Stomach (tissue), 19 donors: ENCODE data around the gene NR0B2. TPM values are rescaled to one million over a fixed set of nuclear protein-coding genes. Genes with fewer than 3 reads are reported as not detected.

Experiments used
- DNase-seq, 2 donors: peaks; one replicate each; pipeline versions ENCODE4 v3.0.0 to v3.0.0-alpha.2; 2013 to 2019
- H3K27ac ChIP-seq, 5 donors: fragments of 200-600 bp in 4 of 5; sonication (generic) in 4 of 5; one replicate each; pipeline ENCODE4 v1.5.1; 2013 to 2019; ENCODE audit warnings: mild to moderate bottlenecking in 1 of 5, moderate library complexity in 1 of 5
- H3K27me3 ChIP-seq, 3 donors: fragments of 200-600 bp; sonication (generic); one replicate each; pipeline ENCODE4 v1.5.1; 2017 to 2019; ENCODE audit warnings: mixed run types in 1 of 3
- H3K36me3 ChIP-seq, 4 donors: fragments of 200-600 bp; sonication (generic); 1 replicate in 3 of 4; 2 replicates in 1 of 4; pipeline ENCODE4 v1.5.1; 2016 to 2019
- H3K4me1 ChIP-seq, 4 donors: fragments of 200-600 bp; sonication (generic); one replicate each; pipeline ENCODE4 v1.5.1; 2016 to 2019
- H3K4me3 ChIP-seq, 4 donors: fragments of 200-600 bp; sonication (generic) in 3 of 4; one replicate each; pipeline ENCODE4 v1.5.1; 2016 to 2019; ENCODE audit warnings: mild to moderate bottlenecking in 1 of 4
- H3K9me3 ChIP-seq, 4 donors: fragments of 200-600 bp; sonication (generic); one replicate each; pipeline ENCODE4 v1.5.1; 2016 to 2019
- CTCF ChIP-seq, 7 experiments: fragments of 450-650 bp in 4 of 7; fragments of 200-600 bp in 3 of 7; sonication (generic) in 3 of 7; IDR thresholded peaks; one replicate each; pipeline ENCODE4 v1.5.1; 2016 to 2019; ENCODE audit warnings: antibody characterized with exemption in 7 of 7, control low read depth in 2 of 7, mild to moderate bottlenecking in 1 of 7
- EP300 ChIP-seq: sonication (generic); formaldehyde crosslinking; IDR thresholded peaks from one replicate; pipeline ENCODE4 v1.6.1; 2017; ENCODE audit warnings: antibody characterized with exemption
- POLR2A ChIP-seq, 4 donors: fragments of 450-650 bp; IDR thresholded peaks; one replicate each; pipeline ENCODE4 v1.6.1; 2016; ENCODE audit warnings: antibody characterized with exemption in 4 of 4, control low read depth in 2 of 4, mild to moderate bottlenecking in 1 of 4, moderate library complexity in 1 of 4
- POLR2AphosphoS5 ChIP-seq, 3 donors: sonication (generic); formaldehyde crosslinking; IDR thresholded peaks; one replicate each; pipeline ENCODE4 v1.6.1; 2016; ENCODE audit warnings: antibody characterized with exemption in 3 of 3
- WGBS, 5 donors: extraction: QIAGEN DNeasy Blood & Tissue Kit in 3 of 5; methylation state at CpG; one replicate each; pipeline versions ENCODE4 v1.1.5 to v1.1.7; 2013 to 2018; 5-methylcytosine and 5-hydroxymethylcytosine counted together
- intact Hi-C: fragments of 100-400 bp; cut with DNase I; formaldehyde crosslinking; loops from one replicate; pipeline ENCODE4 v1.15.1; 2023; ENCODE audit warnings: low total_unique reads
- long read RNA-seq, 10 donors: transcript quantifications; one replicate each; lab custom pipeline, GENCODE V29; 2026
- polyA plus RNA-seq, 3 donors: library from polyadenylated mRNA; stranded (reverse); fragments of 200-250 nt; gene quantifications; one replicate each; pipeline ENCODE4 v1.2.3, GENCODE V29; 2013
- total RNA-seq, 5 donors: library from RNA; depleted of rRNA; stranded (reverse); fragments of >200 nt; gene quantifications; one replicate each; pipeline versions ENCODE4 v1.1.0 to v1.2.3, GENCODE V29; 2014 to 2016
- donor health status: healthy with polysubstance abuse.
- donor health status: Bipolar disorder and iron deficiency.
- donor health status: healthy.

Gene NR0B2
- total RNA-seq (10 to 100 TPM in 2 of 5 donors, 1 to 10 TPM in 1, not detected in 2; 8.3 to 31.2 (median 21.7) TPM), polyA plus RNA-seq (10 to 100 TPM; 10.7 to 63.3 (median 39.1) TPM)
- long read RNA-seq, donor 1, transcript NR0B2-201 (2 exons, 1,156 nt) = major isoform, 10 of 10 reads
- long read RNA-seq, donor 1, partial matches to known transcripts = 0 of 10 reads
- long read RNA-seq, donor 1, other reads (novel, unspliced or antisense) = 0 of 10 reads
- long read RNA-seq, donor 2, transcript NR0B2-201 (2 exons, 1,156 nt) = major isoform, 13 of 13 reads
- long read RNA-seq, donor 2, partial matches to known transcripts = 0 of 13 reads
- long read RNA-seq, donor 2, other reads (novel, unspliced or antisense) = 0 of 13 reads
- long read RNA-seq, donor 3, transcript NR0B2-201 (2 exons, 1,156 nt) = major isoform, 13 of 13 reads
- long read RNA-seq, donor 3, partial matches to known transcripts = 0 of 13 reads
- long read RNA-seq, donor 3, other reads (novel, unspliced or antisense) = 0 of 13 reads
- long read RNA-seq, donor 4, partial matches to known transcripts = 0 of 1 reads
- long read RNA-seq, donor 4, other reads (novel, unspliced or antisense) = 0 of 1 reads
- long read RNA-seq, donor 5, transcript NR0B2-201 (2 exons, 1,156 nt) = major isoform, 21 of 21 reads
- long read RNA-seq, donor 5, partial matches to known transcripts = 0 of 21 reads
- long read RNA-seq, donor 5, other reads (novel, unspliced or antisense) = 0 of 21 reads
- long read RNA-seq, donor 6 = 0 reads
- long read RNA-seq, donor 7, transcript NR0B2-201 (2 exons, 1,156 nt) = major isoform, 5 of 5 reads
- long read RNA-seq, donor 7, partial matches to known transcripts = 0 of 5 reads
- long read RNA-seq, donor 7, other reads (novel, unspliced or antisense) = 0 of 5 reads
- long read RNA-seq, donor 8, transcript NR0B2-201 (2 exons, 1,156 nt) = major isoform, 23 of 171 reads
- long read RNA-seq, donor 8, partial matches to known transcripts = 85 of 171 reads
- long read RNA-seq, donor 8, other reads (novel, unspliced or antisense) = 63 of 171 reads
- long read RNA-seq, donor 9, transcript NR0B2-201 (2 exons, 1,156 nt) = major isoform, 17 of 38 reads
- long read RNA-seq, donor 9, partial matches to known transcripts = 21 of 38 reads
- long read RNA-seq, donor 9, other reads (novel, unspliced or antisense) = 0 of 38 reads
- long read RNA-seq, donor 10, transcript NR0B2-201 (2 exons, 1,156 nt) = major isoform, 9 of 9 reads
- long read RNA-seq, donor 10, partial matches to known transcripts = 0 of 9 reads
- long read RNA-seq, donor 10, other reads (novel, unspliced or antisense) = 0 of 9 reads

- TF ChIP-seq EP300 (no peak), POLR2AphosphoS5 (IDR thresholded peaks at IDR 0.05) (peak; percentile 8 to 82 (median 80)), POLR2A (IDR thresholded peaks at IDR 0.05) (peak in 2 of 4 donors; percentile 60 to 74)
- intact Hi-C loops = no loop called here
- no peaks in the 10 kb centered on the region for H3K36me3 ChIP-seq
- peak within 1 kb of the TSS; percentile 83 to 93 (median 89) for H3K27ac ChIP-seq
- WGBS, 5 donors = 21 to 56% (median 34%) methylated on average over 4 to 16 of the region's 16 CpGs
- H3K9me3 ChIP-seq = no peaks in the 10 kb centered on the region
- no peaks in the 10 kb centered on the region for H3K27me3 ChIP-seq
- DNase-seq = peak; percentile 96
- H3K4me1 ChIP-seq = peaks cover 25 to 36% (median 32%) of the 10 kb centered on the region in 4 donors
- H3K4me3 ChIP-seq = peak within 1 kb of the TSS; percentile 32 to 45 (median 41)
Measured at GRCh38 chr1:26913754-26914619, at the start of gene NR0B2. Gene NR0B2, minus strand, starts transcription at chr1:26913975. Its CDS starts 35 bp downstream, at chr1:26913940.

GRCh38 chr1:26961826-26962225 lies 48.1 kb upstream of the NR0B2 start:
- Histone ChIP-seq H3K9me3 (no peaks in the 10 kb centered on the region), H3K36me3 (no peaks in the 10 kb centered on the region), H3K27ac (no peak overlapping the region), H3K4me3 (no peak overlapping the region), H3K27me3 (peaks cover 3 to 62% (median 25%) of the 10 kb centered on the region in 3 donors), H3K4me1 (peaks cover 16 to 33% (median 26%) of the 10 kb centered on the region in 4 donors)
- WGBS, 5 donors = 63 to 77% (median 65%) methylated on average over 3 of the region's 3 CpGs
- intact Hi-C loops = no loop called here
- no peak for DNase-seq
- TF ChIP-seq POLR2A (IDR thresholded peaks at IDR 0.05) (no peak), POLR2AphosphoS5 (IDR thresholded peaks at IDR 0.05) (peak in 1 of 3 donors; percentile 26)

GRCh38 chr1:26960625-26960966 lies 46.8 kb upstream of the NR0B2 start:
- no peak for DNase-seq
- intact Hi-C loops = no loop called here
- Histone ChIP-seq H3K27me3 (peaks cover 3 to 55% (median 25%) of the 10 kb centered on the region in 3 donors), H3K36me3 (no peaks in the 10 kb centered on the region), H3K27ac (peak overlapping the region; percentile 73 to 88 (median 84)), H3K4me1 (peaks cover 16 to 33% (median 26%) of the 10 kb centered on the region in 4 donors), H3K4me3 (peak overlapping the region; percentile 57 to 84 (median 68)), H3K9me3 (peaks cover 0 to 5% (median 2%) of the 10 kb centered on the region in 4 donors)
- 5 to 29% (median 12%) methylated on average over 3 of the region's 3 CpGs for WGBS, 5 donors
- TF ChIP-seq EP300 = no peak
- TF ChIP-seq POLR2A (IDR thresholded peaks at IDR 0.05) = no peak
- TF ChIP-seq POLR2AphosphoS5 (IDR thresholded peaks at IDR 0.05) = no peak
- no peak for TF ChIP-seq CTCF (IDR thresholded peaks at IDR 0.05)

GRCh38 chr1:26959722-26960624 lies 46.2 kb upstream of the NR0B2 start, which contains the start of gene KDF1:
Gene KDF1, minus strand, starts transcription at chr1:26960468. Its CDS starts 8,088 bp downstream, at chr1:26952380.
- TF ChIP-seq EP300 (no peak), CTCF (IDR thresholded peaks at IDR 0.05) (peak in 1 of 7 experiments; percentile 38), POLR2A (IDR thresholded peaks at IDR 0.05) (peak in 1 of 4 donors; percentile 12), POLR2AphosphoS5 (IDR thresholded peaks at IDR 0.05) (peak in 2 of 3 donors; percentile 72 to 81)
- Histone ChIP-seq H3K4me1 (peaks cover 16 to 33% (median 26%) of the 10 kb centered on the region in 4 donors), H3K4me3 (peak within 1 kb of the TSS; percentile 57 to 84 (median 68)), H3K27me3 (peaks cover 3 to 55% (median 25%) of the 10 kb centered on the region in 3 donors), H3K9me3 (peaks cover 0 to 5% (median 2%) of the 10 kb centered on the region in 4 donors), H3K36me3 (no peaks in the 10 kb centered on the region), H3K27ac (peak within 1 kb of the TSS; percentile 73 to 88 (median 84))
- peak; percentile 92 to 95 for DNase-seq
- 0 to 2% (median 1%) methylated on average over 30 to 86 of the region's 86 CpGs for WGBS, 5 donors
- intact Hi-C loops = no loop called here
